GM23338 (cell line): Measurements from ENCODE around the gene PHTF2. TPM values are rescaled to one million over a fixed set of nuclear protein-coding genes. Genes with fewer than 3 reads are reported as not detected.

Experiments used
- ATAC-seq: fragments of 200-7000 bp; cut with Tn5 transposase; 3 replicates; pipeline ENCODE4 v1.9.1; 2020
- DNase-seq: peaks from one replicate; pipeline ENCODE4 v3.0.0-alpha.2; 2015; ENCODE audit warnings: low spot score
- H2AFZ ChIP-seq: fragments of 200-600 bp; sonication (generic); 2 replicates; pipeline ENCODE4 v1.8.0; 2016; ENCODE audit warnings: antibody characterized with exemption, mild to moderate bottlenecking, moderate library complexity
- H3F3A ChIP-seq: fragments of 200-600 bp; sonication (generic); replicated peaks from 2 replicates; pipeline ENCODE4 v1.8.0; 2017; ENCODE audit warnings: antibody characterized with exemption, mixed run types, low read depth
- H3K27ac ChIP-seq: fragments of 200-600 bp; sonication (generic); 2 replicates; pipeline ENCODE4 v1.6.1; 2016; ENCODE audit warnings: low read depth
- H3K27me3 ChIP-seq: fragments of 200-600 bp; sonication (generic); 2 replicates; pipeline ENCODE4 v1.8.0; 2016; ENCODE audit warnings: mild to moderate bottlenecking, mixed run types, moderate library complexity; ENCODE audit not compliant: insufficient read depth
- H3K36me3 ChIP-seq: fragments of 200-600 bp; sonication (generic); 2 replicates; pipeline ENCODE4 v1.8.0; 2016; ENCODE audit warnings: mild to moderate bottlenecking; ENCODE audit not compliant: insufficient read depth
- H3K4me1 ChIP-seq: fragments of 200-600 bp; sonication (generic); 2 replicates; pipeline ENCODE4 v1.8.0; 2016; ENCODE audit warnings: mild to moderate bottlenecking, moderate library complexity; ENCODE audit not compliant: insufficient read depth
- H3K4me2 ChIP-seq: fragments of 200-600 bp; sonication (generic); 2 replicates; pipeline ENCODE4 v1.7.1; 2017; ENCODE audit warnings: mixed run types
- H3K4me3 ChIP-seq: fragments of 200-600 bp; sonication (generic); 2 replicates; pipeline ENCODE4 v1.6.1; 2016; ENCODE audit warnings: mixed run types
- H3K79me2 ChIP-seq: fragments of 200-600 bp; sonication (generic); replicated peaks from 2 replicates; pipeline ENCODE4 v1.8.0; 2017; ENCODE audit warnings: mild to moderate bottlenecking; ENCODE audit not compliant: insufficient read depth
- H3K9me2 ChIP-seq: fragments of 200-600 bp; sonication (generic); 2 replicates; pipeline ENCODE4 v1.8.0; 2017; ENCODE audit not compliant: insufficient read depth
- H4K20me1 ChIP-seq: fragments of 200-600 bp; sonication (generic); replicated peaks from 2 replicates; pipeline ENCODE4 v1.8.0; 2017; ENCODE audit warnings: mild to moderate bottlenecking; ENCODE audit not compliant: insufficient read depth
- H3K27ac Mint-ChIP-seq: 2 replicates; pipeline ENCODE4 v1.8.0; 2020; ENCODE audit warnings: inconsistent platforms, mild to moderate bottlenecking, moderate library complexity, mixed read lengths
- H3K27me3 Mint-ChIP-seq: 3 replicates; pipeline ENCODE4 v1.8.0; 2022; ENCODE audit warnings: low read depth, mild to moderate bottlenecking, moderate library complexity, mixed read lengths, inconsistent platforms; ENCODE audit not compliant: insufficient read depth, poor library complexity
- H3K36me3 Mint-ChIP-seq: 3 replicates; pipeline ENCODE4 v1.8.0; 2021; ENCODE audit warnings: low read depth, mild to moderate bottlenecking, inconsistent platforms, moderate library complexity, mixed read lengths
- H3K4me1 Mint-ChIP-seq: 3 replicates; pipeline ENCODE4 v1.8.0; 2020; ENCODE audit warnings: mild to moderate bottlenecking, inconsistent platforms, mixed read lengths
- H3K4me3 Mint-ChIP-seq: 3 replicates; pipeline ENCODE4 v1.8.0; 2021; ENCODE audit warnings: moderate library complexity, mild to moderate bottlenecking, inconsistent platforms, mixed read lengths
- H3K9me3 Mint-ChIP-seq: 3 replicates; pipeline ENCODE4 v1.8.0; 2020; ENCODE audit warnings: moderate library complexity, mild to moderate bottlenecking, inconsistent platforms, mixed read lengths
- CREB1 ChIP-seq: fragments of 250-450 bp; sonication (Bioruptor Pico); IDR thresholded peaks from 2 replicates; pipeline ENCODE4 v1.5.0; 2020; ENCODE audit warnings: low read depth, mild to moderate bottlenecking, moderate library complexity
- EZH2 ChIP-seq: fragments of 200-600 bp; sonication (generic); IDR thresholded peaks from one replicate; pipeline ENCODE4 v1.8.0; 2017; ENCODE audit warnings: antibody characterized with exemption, mild to moderate bottlenecking, low read depth; ENCODE audit not compliant: unreplicated experiment
- EZH2phosphoT487 ChIP-seq: fragments of 200-600 bp; sonication (generic); IDR thresholded peaks from one replicate; pipeline ENCODE4 v1.8.1; 2018; ENCODE audit warnings: antibody characterized with exemption; ENCODE audit not compliant: unreplicated experiment
- JUNB ChIP-seq: IDR thresholded peaks from one replicate; pipeline ENCODE4 v1.6.1; 2016; ENCODE audit warnings: antibody characterized with exemption; ENCODE audit not compliant: unreplicated experiment
- NANOG ChIP-seq: IDR thresholded peaks from 2 replicates; pipeline ENCODE4 v1.6.1; 2016; ENCODE audit warnings: antibody characterized with exemption, borderline replicate concordance
- POLR2AphosphoS5 ChIP-seq: IDR thresholded peaks from 2 replicates; pipeline ENCODE4 v1.6.1; 2016; ENCODE audit warnings: antibody characterized with exemption, low read depth
- STAT1 ChIP-seq: IDR thresholded peaks from one replicate; pipeline ENCODE4 v1.6.1; 2016; ENCODE audit warnings: antibody characterized with exemption; ENCODE audit not compliant: unreplicated experiment
- ZNF114 ChIP-seq: fragments of 250-450 bp; sonication (Bioruptor Pico); IDR thresholded peaks from 2 replicates; pipeline ENCODE4 v1.5.0; 2020; ENCODE audit warnings: mild to moderate bottlenecking, moderate library complexity
- ZNF331 ChIP-seq: fragments of 250-450 bp; sonication (Bioruptor Pico); IDR thresholded peaks from 2 replicates; pipeline ENCODE4 v1.5.0; 2020; ENCODE audit warnings: low read depth, mild to moderate bottlenecking, moderate library complexity
- polyA plus RNA-seq: library from polyadenylated mRNA; unstranded; fragments of >200 nt; fragmentation: Nextera tagmentation; extraction: Ambion mirVana; gene quantifications from 2 replicates; pipeline ENCODE4 v1.2.1, GENCODE V29; 2016
- total RNA-seq: library from RNA; depleted of rRNA; stranded (reverse); fragments of >200 nt; shearing (Covaris generic); gene quantifications from 2 replicates; pipeline ENCODE4 v1.2.3, GENCODE V29; 2014
- TF ChIP-seq, protein P1 (sequence below): IDR thresholded peaks from one replicate; pipeline ENCODE4 v1.6.1; 2018; ENCODE audit warnings: antibody characterized with exemption; ENCODE audit not compliant: unreplicated experiment
- TF ChIP-seq, protein P2 (sequence below): fragments of 250-450 bp; sonication (Bioruptor Pico); IDR thresholded peaks from 2 replicates; pipeline ENCODE4 v1.5.0; 2020; ENCODE audit warnings: mild to moderate bottlenecking, moderate library complexity
- TF ChIP-seq, protein P3 (sequence below), 2 experiments: fragments of 200-600 bp in 1 of 2; sonication (generic) in 1 of 2; conservative IDR thresholded peaks; 2 replicates each; pipeline versions ENCODE4 v1.5.1 to v1.6.1; 2016 to 2017; ENCODE audit warnings: antibody characterized with exemption in 2 of 2, low read depth in 2 of 2, mild to moderate bottlenecking in 2 of 2, moderate library complexity in 1 of 2
- TF ChIP-seq, protein P4 (sequence below): IDR thresholded peaks from 2 replicates; pipeline ENCODE4 v1.6.1; 2016; ENCODE audit warnings: antibody characterized with exemption

Gene PHTF2
- total and polyA plus RNA-seq, 2 experiments from 2014 or later = 14.6 to 24.1 TPM

DNA sequence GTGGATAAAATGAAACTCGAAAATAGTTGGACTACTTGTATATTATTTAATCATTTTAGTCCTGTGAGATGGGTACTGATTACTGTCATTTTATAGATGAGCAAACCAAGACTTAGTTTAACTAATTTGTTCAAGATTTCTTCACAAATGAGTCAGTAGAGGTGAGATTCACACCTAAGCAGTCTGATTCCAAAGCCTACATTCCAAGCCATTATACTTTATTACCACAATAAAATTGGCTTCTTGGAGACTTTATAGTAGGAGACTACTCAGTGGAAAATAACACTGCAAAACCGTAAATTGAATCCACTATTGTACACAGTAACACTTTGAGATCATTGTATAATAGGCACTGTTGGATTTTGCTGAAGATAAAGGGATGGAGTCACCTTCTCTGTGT lies 2.2 kb downstream of the PHTF2 start:
- Mint-ChIP-seq H3K27me3 (peaks cover 8% of the 10 kb centered on the region), H3K9me3 (peaks cover 3% of the 10 kb centered on the region; the same call in 1 of the 3 replicates), H3K4me1 (peaks cover 13% of the 10 kb centered on the region), H3K36me3 (peaks cover 3% of the 10 kb centered on the region), H3K27ac (no peak overlapping the region), H3K4me3 (no peak overlapping the region)
- no peak overlapping the region for H3K4me3 ChIP-seq
- no peak overlapping the region for H3K27ac ChIP-seq
- H3K4me2 ChIP-seq = no peak overlapping the region
- no peak for ATAC-seq
- H3K27me3 ChIP-seq = no peaks in the 10 kb centered on the region
- no peaks in the 10 kb centered on the region for H3K9me2 ChIP-seq
- no peak for DNase-seq
- H2AFZ ChIP-seq = no peak overlapping the region
- H3K36me3 ChIP-seq = no peaks in the 10 kb centered on the region
- peaks cover 22% of the 10 kb centered on the region for H3K4me1 ChIP-seq
- no peaks in the 10 kb centered on the region for H3F3A ChIP-seq
- TF ChIP-seq, protein P1, sequence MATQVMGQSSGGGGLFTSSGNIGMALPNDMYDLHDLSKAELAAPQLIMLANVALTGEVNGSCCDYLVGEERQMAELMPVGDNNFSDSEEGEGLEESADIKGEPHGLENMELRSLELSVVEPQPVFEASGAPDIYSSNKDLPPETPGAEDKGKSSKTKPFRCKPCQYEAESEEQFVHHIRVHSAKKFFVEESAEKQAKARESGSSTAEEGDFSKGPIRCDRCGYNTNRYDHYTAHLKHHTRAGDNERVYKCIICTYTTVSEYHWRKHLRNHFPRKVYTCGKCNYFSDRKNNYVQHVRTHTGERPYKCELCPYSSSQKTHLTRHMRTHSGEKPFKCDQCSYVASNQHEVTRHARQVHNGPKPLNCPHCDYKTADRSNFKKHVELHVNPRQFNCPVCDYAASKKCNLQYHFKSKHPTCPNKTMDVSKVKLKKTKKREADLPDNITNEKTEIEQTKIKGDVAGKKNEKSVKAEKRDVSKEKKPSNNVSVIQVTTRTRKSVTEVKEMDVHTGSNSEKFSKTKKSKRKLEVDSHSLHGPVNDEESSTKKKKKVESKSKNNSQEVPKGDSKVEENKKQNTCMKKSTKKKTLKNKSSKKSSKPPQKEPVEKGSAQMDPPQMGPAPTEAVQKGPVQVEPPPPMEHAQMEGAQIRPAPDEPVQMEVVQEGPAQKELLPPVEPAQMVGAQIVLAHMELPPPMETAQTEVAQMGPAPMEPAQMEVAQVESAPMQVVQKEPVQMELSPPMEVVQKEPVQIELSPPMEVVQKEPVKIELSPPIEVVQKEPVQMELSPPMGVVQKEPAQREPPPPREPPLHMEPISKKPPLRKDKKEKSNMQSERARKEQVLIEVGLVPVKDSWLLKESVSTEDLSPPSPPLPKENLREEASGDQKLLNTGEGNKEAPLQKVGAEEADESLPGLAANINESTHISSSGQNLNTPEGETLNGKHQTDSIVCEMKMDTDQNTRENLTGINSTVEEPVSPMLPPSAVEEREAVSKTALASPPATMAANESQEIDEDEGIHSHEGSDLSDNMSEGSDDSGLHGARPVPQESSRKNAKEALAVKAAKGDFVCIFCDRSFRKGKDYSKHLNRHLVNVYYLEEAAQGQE = no peak
- TF ChIP-seq NANOG (no peak), STAT1 (no peak), ZNF331 (CRISPR knock-in tag) (no peak), ZNF114 (CRISPR knock-in tag) (no peak), EZH2 (no peak), POLR2AphosphoS5 (no peak), EZH2phosphoT487 (no peak), JUNB (no peak), CREB1 (CRISPR knock-in tag) (no peak)
- TF ChIP-seq, protein P2, sequence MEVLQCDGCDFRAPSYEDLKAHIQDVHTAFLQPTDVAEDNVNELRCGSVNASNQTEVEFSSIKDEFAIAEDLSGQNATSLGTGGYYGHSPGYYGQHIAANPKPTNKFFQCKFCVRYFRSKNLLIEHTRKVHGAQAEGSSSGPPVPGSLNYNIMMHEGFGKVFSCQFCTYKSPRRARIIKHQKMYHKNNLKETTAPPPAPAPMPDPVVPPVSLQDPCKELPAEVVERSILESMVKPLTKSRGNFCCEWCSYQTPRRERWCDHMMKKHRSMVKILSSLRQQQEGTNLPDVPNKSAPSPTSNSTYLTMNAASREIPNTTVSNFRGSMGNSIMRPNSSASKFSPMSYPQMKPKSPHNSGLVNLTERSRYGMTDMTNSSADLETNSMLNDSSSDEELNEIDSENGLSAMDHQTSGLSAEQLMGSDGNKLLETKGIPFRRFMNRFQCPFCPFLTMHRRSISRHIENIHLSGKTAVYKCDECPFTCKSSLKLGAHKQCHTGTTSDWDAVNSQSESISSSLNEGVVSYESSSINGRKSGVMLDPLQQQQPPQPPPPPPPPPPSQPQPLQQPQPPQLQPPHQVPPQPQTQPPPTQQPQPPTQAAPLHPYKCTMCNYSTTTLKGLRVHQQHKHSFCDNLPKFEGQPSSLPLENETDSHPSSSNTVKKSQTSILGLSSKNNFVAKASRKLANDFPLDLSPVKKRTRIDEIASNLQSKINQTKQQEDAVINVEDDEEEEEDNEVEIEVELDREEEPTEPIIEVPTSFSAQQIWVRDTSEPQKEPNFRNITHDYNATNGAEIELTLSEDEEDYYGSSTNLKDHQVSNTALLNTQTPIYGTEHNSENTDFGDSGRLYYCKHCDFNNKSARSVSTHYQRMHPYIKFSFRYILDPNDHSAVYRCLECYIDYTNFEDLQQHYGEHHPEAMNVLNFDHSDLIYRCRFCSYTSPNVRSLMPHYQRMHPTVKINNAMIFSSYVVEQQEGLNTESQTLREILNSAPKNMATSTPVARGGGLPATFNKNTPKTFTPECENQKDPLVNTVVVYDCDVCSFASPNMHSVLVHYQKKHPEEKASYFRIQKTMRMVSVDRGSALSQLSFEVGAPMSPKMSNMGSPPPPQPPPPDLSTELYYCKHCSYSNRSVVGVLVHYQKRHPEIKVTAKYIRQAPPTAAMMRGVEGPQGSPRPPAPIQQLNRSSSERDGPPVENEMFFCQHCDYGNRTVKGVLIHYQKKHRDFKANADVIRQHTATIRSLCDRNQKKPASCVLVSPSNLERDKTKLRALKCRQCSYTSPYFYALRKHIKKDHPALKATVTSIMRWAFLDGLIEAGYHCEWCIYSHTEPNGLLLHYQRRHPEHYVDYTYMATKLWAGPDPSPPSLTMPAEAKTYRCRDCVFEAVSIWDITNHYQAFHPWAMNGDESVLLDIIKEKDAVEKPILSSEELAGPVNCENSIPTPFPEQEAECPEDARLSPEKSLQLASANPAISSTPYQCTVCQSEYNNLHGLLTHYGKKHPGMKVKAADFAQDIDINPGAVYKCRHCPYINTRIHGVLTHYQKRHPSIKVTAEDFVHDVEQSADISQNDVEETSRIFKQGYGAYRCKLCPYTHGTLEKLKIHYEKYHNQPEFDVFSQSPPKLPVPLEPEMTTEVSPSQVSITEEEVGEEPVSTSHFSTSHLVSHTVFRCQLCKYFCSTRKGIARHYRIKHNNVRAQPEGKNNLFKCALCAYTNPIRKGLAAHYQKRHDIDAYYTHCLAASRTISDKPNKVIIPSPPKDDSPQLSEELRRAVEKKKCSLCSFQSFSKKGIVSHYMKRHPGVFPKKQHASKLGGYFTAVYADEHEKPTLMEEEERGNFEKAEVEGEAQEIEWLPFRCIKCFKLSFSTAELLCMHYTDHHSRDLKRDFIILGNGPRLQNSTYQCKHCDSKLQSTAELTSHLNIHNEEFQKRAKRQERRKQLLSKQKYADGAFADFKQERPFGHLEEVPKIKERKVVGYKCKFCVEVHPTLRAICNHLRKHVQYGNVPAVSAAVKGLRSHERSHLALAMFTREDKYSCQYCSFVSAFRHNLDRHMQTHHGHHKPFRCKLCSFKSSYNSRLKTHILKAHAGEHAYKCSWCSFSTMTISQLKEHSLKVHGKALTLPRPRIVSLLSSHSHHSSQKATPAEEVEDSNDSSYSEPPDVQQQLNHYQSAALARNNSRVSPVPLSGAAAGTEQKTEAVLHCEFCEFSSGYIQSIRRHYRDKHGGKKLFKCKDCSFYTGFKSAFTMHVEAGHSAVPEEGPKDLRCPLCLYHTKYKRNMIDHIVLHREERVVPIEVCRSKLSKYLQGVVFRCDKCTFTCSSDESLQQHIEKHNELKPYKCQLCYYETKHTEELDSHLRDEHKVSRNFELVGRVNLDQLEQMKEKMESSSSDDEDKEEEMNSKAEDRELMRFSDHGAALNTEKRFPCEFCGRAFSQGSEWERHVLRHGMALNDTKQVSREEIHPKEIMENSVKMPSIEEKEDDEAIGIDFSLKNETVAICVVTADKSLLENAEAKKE (CRISPR knock-in tag) = no peak
- TF ChIP-seq, protein P3, sequence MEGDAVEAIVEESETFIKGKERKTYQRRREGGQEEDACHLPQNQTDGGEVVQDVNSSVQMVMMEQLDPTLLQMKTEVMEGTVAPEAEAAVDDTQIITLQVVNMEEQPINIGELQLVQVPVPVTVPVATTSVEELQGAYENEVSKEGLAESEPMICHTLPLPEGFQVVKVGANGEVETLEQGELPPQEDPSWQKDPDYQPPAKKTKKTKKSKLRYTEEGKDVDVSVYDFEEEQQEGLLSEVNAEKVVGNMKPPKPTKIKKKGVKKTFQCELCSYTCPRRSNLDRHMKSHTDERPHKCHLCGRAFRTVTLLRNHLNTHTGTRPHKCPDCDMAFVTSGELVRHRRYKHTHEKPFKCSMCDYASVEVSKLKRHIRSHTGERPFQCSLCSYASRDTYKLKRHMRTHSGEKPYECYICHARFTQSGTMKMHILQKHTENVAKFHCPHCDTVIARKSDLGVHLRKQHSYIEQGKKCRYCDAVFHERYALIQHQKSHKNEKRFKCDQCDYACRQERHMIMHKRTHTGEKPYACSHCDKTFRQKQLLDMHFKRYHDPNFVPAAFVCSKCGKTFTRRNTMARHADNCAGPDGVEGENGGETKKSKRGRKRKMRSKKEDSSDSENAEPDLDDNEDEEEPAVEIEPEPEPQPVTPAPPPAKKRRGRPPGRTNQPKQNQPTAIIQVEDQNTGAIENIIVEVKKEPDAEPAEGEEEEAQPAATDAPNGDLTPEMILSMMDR (conservative IDR thresholded peaks at IDR 0.05; ENCODE audit: low read depth in 2 of 2) = no peak
- TF ChIP-seq, protein P4, sequence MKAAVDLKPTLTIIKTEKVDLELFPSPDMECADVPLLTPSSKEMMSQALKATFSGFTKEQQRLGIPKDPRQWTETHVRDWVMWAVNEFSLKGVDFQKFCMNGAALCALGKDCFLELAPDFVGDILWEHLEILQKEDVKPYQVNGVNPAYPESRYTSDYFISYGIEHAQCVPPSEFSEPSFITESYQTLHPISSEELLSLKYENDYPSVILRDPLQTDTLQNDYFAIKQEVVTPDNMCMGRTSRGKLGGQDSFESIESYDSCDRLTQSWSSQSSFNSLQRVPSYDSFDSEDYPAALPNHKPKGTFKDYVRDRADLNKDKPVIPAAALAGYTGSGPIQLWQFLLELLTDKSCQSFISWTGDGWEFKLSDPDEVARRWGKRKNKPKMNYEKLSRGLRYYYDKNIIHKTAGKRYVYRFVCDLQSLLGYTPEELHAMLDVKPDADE = no peak
- peaks cover 56% of the 10 kb centered on the region for H3K79me2 ChIP-seq
- H4K20me1 ChIP-seq = peaks cover 9% of the 10 kb centered on the region; the same call in 1 of the 2 replicates
